Ovary (tissue), 3 donors: Measurements from ENCODE around the gene TMEM132D.

Experiments
- EP300 ChIP-seq: sonication (generic); formaldehyde crosslinking; IDR thresholded peaks from one replicate; pipeline ENCODE4 v1.6.1; 2017; ENCODE audit warnings: antibody characterized with exemption
- POLR2A ChIP-seq: fragments of 450-650 bp; IDR thresholded peaks from one replicate; pipeline ENCODE4 v1.6.1; 2017; ENCODE audit warnings: antibody characterized with exemption, mild to moderate bottlenecking, moderate library complexity
- TF ChIP-seq, protein P1 (sequence below), 3 donors: fragments of 450-650 bp in 2 of 3; fragments of 200-600 bp in 1 of 3; IDR thresholded peaks; one replicate each; pipeline versions ENCODE4 v1.5.1 to v1.8.0; 2016 to 2022; ENCODE audit warnings: antibody characterized with exemption in 3 of 3, mild to moderate bottlenecking in 1 of 3
- donor health status: DM: no; HTN: no; CAD: no.

DNA sequence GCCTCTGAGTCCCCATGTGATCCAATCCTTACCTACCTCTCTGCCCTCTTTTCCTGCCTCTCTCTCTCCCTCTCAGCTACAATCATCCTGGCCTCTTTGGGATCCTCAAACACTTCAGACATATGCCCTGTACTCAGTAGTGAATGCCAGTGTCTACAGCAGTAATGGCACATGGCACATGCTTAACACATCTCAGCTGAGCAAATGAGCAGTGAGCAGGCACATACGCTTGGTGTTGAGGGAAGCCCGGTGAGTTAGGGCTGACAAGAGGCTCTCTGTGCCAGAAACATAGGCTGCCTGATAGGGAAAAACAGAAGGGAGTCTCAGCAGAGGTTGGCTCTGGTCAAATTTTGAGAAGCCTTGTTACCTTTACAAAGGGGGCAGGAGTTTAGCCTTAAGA lies 409.1 kb downstream of the TMEM132D start:
- TF ChIP-seq, protein P1, sequence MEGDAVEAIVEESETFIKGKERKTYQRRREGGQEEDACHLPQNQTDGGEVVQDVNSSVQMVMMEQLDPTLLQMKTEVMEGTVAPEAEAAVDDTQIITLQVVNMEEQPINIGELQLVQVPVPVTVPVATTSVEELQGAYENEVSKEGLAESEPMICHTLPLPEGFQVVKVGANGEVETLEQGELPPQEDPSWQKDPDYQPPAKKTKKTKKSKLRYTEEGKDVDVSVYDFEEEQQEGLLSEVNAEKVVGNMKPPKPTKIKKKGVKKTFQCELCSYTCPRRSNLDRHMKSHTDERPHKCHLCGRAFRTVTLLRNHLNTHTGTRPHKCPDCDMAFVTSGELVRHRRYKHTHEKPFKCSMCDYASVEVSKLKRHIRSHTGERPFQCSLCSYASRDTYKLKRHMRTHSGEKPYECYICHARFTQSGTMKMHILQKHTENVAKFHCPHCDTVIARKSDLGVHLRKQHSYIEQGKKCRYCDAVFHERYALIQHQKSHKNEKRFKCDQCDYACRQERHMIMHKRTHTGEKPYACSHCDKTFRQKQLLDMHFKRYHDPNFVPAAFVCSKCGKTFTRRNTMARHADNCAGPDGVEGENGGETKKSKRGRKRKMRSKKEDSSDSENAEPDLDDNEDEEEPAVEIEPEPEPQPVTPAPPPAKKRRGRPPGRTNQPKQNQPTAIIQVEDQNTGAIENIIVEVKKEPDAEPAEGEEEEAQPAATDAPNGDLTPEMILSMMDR (IDR thresholded peaks at IDR 0.05) = no peak
- TF ChIP-seq POLR2A (no peak), EP300 (no peak)
